Fibroblast of lung (primary cell): ENCODE data around the gene XAGE1B. TPM values are rescaled to one million over a fixed set of nuclear protein-coding genes. Genes with fewer than 3 reads are reported as not detected.
"Not testable (repeated sequence)": the region's sequence is repeated elsewhere in the genome, so short reads cannot be mapped to it uniquely, and the experiment has no call there.

Experiments used
- DNase-seq, 2 donors: peaks; one replicate each; pipeline versions ENCODE4 v3.0.0 to v3.0.0-alpha.2; 2010; ENCODE audit warnings: low read depth in 2 of 2
- H2AFZ ChIP-seq: 2 replicates; pipeline ENCODE4 v1.5.1; 2012; ENCODE audit warnings: low read length, control low read depth, inconsistent platforms
- H3K27ac ChIP-seq: 2 replicates; pipeline ENCODE4 v1.5.1; 2011; ENCODE audit warnings: low read length, control low read depth; ENCODE audit not compliant: insufficient read depth
- H3K27me3 ChIP-seq: 2 replicates; pipeline ENCODE4 v1.5.1; 2011; ENCODE audit warnings: mild to moderate bottlenecking, low read length; ENCODE audit not compliant: control insufficient read depth, insufficient read depth
- H3K36me3 ChIP-seq: 2 replicates; pipeline ENCODE4 v1.5.1; 2011; ENCODE audit warnings: low read length; ENCODE audit not compliant: control insufficient read depth, insufficient read depth
- H3K4me1 ChIP-seq: 2 replicates; pipeline ENCODE4 v1.5.1; 2011; ENCODE audit warnings: low read length; ENCODE audit not compliant: control insufficient read depth, insufficient read depth; ENCODE audit errors: extremely low read depth
- H3K4me2 ChIP-seq: 2 replicates; pipeline ENCODE4 v1.5.1; 2011; ENCODE audit warnings: low read length, control low read depth; ENCODE audit not compliant: insufficient read depth; ENCODE audit errors: extremely low read depth
- H3K4me3 ChIP-seq, 4 experiments: fragments of 200-600 bp in 1 of 4; sonication (generic) in 1 of 4; replicated peaks in 1 of 4; 2 replicates each; pipeline ENCODE4 v1.5.1; 2011 to 2016; ENCODE audit warnings: low read length in 4 of 4, low read depth in 3 of 4, mild to moderate bottlenecking in 3 of 4, control low read depth in 2 of 4, inconsistent platforms in 1 of 4, mixed read lengths in 1 of 4; ENCODE audit not compliant: insufficient read depth in 1 of 4; ENCODE audit errors: control extremely low read depth in 1 of 4
- H3K79me2 ChIP-seq: 2 replicates; pipeline ENCODE4 v1.5.1; 2012; ENCODE audit warnings: mild to moderate bottlenecking, low read length, inconsistent platforms; ENCODE audit not compliant: control insufficient read depth, insufficient read depth
- H3K9ac ChIP-seq: 2 replicates; pipeline ENCODE4 v1.5.1; 2011; ENCODE audit warnings: mild to moderate bottlenecking, low read length, control low read depth; ENCODE audit not compliant: insufficient read depth
- H3K9me3 ChIP-seq: 2 replicates; pipeline ENCODE4 v1.5.1; 2012; ENCODE audit warnings: low read depth, low read length; ENCODE audit not compliant: control insufficient read depth, insufficient read depth
- H4K20me1 ChIP-seq: 2 replicates; pipeline ENCODE4 v1.5.1; 2011; ENCODE audit warnings: low read length; ENCODE audit not compliant: control insufficient read depth, insufficient read depth; ENCODE audit errors: extremely low read depth
- CTCF ChIP-seq, 2 donors: IDR thresholded peaks in 1 of 2; conservative IDR thresholded peaks in 1 of 2; 1 replicate in 1 of 2; 2 replicates in 1 of 2; pipeline ENCODE4 v1.5.1; 2011 to 2012; ENCODE audit warnings: low read length in 2 of 2, control low read depth in 1 of 2, inconsistent platforms in 1 of 2, low read depth in 1 of 2, mild to moderate bottlenecking in 1 of 2
- EZH2 ChIP-seq: IDR thresholded peaks from 2 replicates; pipeline ENCODE4 v1.5.1; 2012; ENCODE audit warnings: low read length, control low read depth, mild to moderate bottlenecking; ENCODE audit errors: missing control alignments
- polyA plus RNA-seq, 2 donors: library from polyadenylated mRNA; depleted of rRNA in 1 of 2; stranded (reverse) in 1 of 2; unstranded in 1 of 2; fragments of >200 nt; gene quantifications; 2 replicates each; pipeline ENCODE4 v1.2.1, GENCODE V29; 2011 to 2012; ENCODE audit warnings: missing spikeins in 1 of 2
- total RNA-seq: library from RNA; depleted of rRNA; stranded (reverse); fragments of >200 nt; gene quantifications from 2 replicates; pipeline ENCODE4 v1.2.1, GENCODE V29; 2014

XAGE1B gene
- total and polyA plus RNA-seq, 2 donors (not counting 1 experiment from before 2014, with no cell fraction given): not detected

- Histone ChIP-seq H3K27me3 (no peaks in the 10 kb centered on the region), H4K20me1 (no peaks in the 10 kb centered on the region), H3K79me2 (no peaks in the 10 kb centered on the region), H3K36me3 (no peaks in the 10 kb centered on the region), H3K9ac (no peak overlapping the region), H3K4me3 (no peak overlapping the region), H2AFZ (no peak overlapping the region), H3K9me3 (no peaks in the 10 kb centered on the region), H3K27ac (no peak overlapping the region), H3K4me2 (no peak overlapping the region), H3K4me1 (no peaks in the 10 kb centered on the region)
- no peak for DNase-seq
- TF ChIP-seq EZH2: no peak
- TF ChIP-seq CTCF (conservative IDR thresholded peaks at IDR 0.05 in 1 of 2, IDR thresholded peaks at IDR 0.05 in 1 of 2; ENCODE audit: low read depth in 1 of 2, low read length in 2 of 2): no peak
Measured at GRCh38 chrX:52556741-52557140, 39.9 kb upstream of the XAGE1B start.

GRCh38 chrX:52553995-52554642 is 37.3 kb upstream of the XAGE1B start:
- H3K79me2 ChIP-seq: no peaks in the 10 kb centered on the region
- H4K20me1 ChIP-seq: no peaks in the 10 kb centered on the region
- no peak overlapping the region for H3K4me2 ChIP-seq
- H3K36me3 ChIP-seq: no peaks in the 10 kb centered on the region
- no peaks in the 10 kb centered on the region for H3K4me1 ChIP-seq
- H3K27me3 ChIP-seq: no peaks in the 10 kb centered on the region
- DNase-seq: no peak
- TF ChIP-seq EZH2: no peak
- H3K9me3 ChIP-seq: no peaks in the 10 kb centered on the region
- H3K27ac ChIP-seq: no peak overlapping the region
- H3K4me3 ChIP-seq: no peak overlapping the region
- H2AFZ ChIP-seq: no peak overlapping the region
- no peak overlapping the region for H3K9ac ChIP-seq

- H2AFZ ChIP-seq, DNase-seq: not testable (repeated sequence)
Measured at GRCh38 chrX:52548769-52549168, 31.9 kb upstream of the XAGE1B start.

GRCh38 chrX:52544147-52544840 is 27.4 kb upstream of the XAGE1B start:
- Histone ChIP-seq H3K9ac (no peak overlapping the region), H2AFZ (no peak overlapping the region), H3K36me3 (no peaks in the 10 kb centered on the region), H3K9me3 (no peaks in the 10 kb centered on the region), H3K27me3 (no peaks in the 10 kb centered on the region), H3K4me2 (no peak overlapping the region), H4K20me1 (no peaks in the 10 kb centered on the region), H3K4me3 (no peak overlapping the region), H3K27ac (no peak overlapping the region), H3K4me1 (no peaks in the 10 kb centered on the region), H3K79me2 (no peaks in the 10 kb centered on the region)
- DNase-seq: no peak
- TF ChIP-seq EZH2 (no peak), CTCF (conservative IDR thresholded peaks at IDR 0.05 in 1 of 2, IDR thresholded peaks at IDR 0.05 in 1 of 2; ENCODE audit: low read depth in 1 of 2, low read length in 2 of 2) (no peak)

More at GRCh38 chrX:52548769-52549168, 31.9 kb upstream of the XAGE1B start:
- H3K27me3 ChIP-seq, H4K20me1 ChIP-seq, H3K9me3 ChIP-seq, H3K79me2 ChIP-seq, H3K4me3 ChIP-seq, H3K4me2 ChIP-seq, H3K27ac ChIP-seq, H3K4me1 ChIP-seq, H3K9ac ChIP-seq, H3K36me3 ChIP-seq: not testable (repeated sequence)
